GM12874 (cell line): ENCODE results near the gene BCS1L.

Experiments used
- TF ChIP-seq, protein P1 (sequence below): IDR thresholded peaks from 2 replicates; pipeline ENCODE4 v1.5.1; 2011; ENCODE audit warnings: low read depth, mild to moderate bottlenecking, control low read depth, low read length, moderate library complexity; ENCODE audit not compliant: insufficient read depth

BCS1L gene, protein sequence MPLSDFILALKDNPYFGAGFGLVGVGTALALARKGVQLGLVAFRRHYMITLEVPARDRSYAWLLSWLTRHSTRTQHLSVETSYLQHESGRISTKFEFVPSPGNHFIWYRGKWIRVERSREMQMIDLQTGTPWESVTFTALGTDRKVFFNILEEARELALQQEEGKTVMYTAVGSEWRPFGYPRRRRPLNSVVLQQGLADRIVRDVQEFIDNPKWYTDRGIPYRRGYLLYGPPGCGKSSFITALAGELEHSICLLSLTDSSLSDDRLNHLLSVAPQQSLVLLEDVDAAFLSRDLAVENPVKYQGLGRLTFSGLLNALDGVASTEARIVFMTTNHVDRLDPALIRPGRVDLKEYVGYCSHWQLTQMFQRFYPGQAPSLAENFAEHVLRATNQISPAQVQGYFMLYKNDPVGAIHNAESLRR

DNA sequence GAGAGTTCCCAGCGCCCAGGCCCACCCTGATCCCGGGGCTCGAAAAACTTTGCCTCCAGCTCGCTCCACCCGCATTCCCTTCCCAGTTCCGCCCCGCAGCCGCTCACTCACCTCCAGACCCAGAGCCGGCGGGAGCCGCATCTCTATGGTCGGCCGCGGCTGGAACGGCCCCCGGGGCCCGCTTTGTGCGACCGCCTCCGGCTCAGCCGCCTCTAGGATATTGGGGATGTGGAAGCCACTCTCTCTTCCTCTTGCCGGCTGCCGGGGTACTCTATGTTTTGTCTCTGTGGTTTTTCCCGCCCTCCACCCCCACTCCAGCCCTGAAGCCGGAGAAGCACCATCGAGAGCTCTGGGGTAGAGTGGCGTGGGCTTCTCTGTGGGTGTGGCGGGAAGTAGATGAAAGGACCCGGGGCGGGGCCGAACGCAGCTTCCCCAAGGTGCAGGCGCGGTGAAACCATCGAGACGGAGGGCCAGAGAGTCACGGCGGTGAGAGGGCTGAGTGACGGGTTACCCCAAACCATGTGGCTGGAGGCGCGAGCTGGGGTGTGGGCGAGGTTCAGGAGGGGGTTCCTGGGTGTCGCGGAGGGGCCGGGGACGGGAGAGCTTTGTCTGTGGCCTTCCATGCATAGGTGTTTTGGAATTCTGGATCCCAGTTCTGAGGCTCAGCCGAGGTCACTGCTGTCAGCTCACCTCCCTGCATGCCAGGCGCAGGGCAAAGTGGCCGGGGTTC, at the start of gene BCS1L, which contains the start of gene ZNF142:
TSS of gene BCS1L (plus strand) at position 426 of the 730 bp plus-strand sequence. CDS start 1,305 bp downstream, outside the sequence.
TSS of gene ZNF142 (minus strand) at position 366 of the 730 bp plus-strand sequence. CDS start 3,194 bp downstream, outside the sequence.
- TF ChIP-seq, protein P1, sequence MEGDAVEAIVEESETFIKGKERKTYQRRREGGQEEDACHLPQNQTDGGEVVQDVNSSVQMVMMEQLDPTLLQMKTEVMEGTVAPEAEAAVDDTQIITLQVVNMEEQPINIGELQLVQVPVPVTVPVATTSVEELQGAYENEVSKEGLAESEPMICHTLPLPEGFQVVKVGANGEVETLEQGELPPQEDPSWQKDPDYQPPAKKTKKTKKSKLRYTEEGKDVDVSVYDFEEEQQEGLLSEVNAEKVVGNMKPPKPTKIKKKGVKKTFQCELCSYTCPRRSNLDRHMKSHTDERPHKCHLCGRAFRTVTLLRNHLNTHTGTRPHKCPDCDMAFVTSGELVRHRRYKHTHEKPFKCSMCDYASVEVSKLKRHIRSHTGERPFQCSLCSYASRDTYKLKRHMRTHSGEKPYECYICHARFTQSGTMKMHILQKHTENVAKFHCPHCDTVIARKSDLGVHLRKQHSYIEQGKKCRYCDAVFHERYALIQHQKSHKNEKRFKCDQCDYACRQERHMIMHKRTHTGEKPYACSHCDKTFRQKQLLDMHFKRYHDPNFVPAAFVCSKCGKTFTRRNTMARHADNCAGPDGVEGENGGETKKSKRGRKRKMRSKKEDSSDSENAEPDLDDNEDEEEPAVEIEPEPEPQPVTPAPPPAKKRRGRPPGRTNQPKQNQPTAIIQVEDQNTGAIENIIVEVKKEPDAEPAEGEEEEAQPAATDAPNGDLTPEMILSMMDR: no peak

DNA sequence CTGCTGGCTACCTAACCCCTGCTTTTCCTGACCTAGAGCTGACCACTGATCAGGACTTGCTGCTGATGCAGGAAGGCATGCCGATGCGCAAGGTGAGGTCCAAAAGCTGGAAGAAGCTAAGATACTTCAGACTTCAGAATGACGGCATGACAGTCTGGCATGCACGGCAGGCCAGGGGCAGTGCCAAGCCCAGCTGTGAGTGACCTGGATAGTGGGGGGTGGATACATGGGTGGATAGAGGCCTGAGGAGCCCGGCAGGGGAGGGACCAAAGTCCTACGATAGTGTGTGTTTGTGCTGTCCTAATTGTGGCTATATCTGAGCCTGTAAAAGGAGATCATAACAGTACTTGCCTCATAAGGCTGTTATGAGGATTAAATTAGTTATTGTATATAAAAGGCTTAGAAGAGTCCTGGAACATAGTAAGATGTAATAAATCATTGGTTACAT, 43.6 kb upstream of the BCS1L start:
- TF ChIP-seq, protein P1: no peak

DNA sequence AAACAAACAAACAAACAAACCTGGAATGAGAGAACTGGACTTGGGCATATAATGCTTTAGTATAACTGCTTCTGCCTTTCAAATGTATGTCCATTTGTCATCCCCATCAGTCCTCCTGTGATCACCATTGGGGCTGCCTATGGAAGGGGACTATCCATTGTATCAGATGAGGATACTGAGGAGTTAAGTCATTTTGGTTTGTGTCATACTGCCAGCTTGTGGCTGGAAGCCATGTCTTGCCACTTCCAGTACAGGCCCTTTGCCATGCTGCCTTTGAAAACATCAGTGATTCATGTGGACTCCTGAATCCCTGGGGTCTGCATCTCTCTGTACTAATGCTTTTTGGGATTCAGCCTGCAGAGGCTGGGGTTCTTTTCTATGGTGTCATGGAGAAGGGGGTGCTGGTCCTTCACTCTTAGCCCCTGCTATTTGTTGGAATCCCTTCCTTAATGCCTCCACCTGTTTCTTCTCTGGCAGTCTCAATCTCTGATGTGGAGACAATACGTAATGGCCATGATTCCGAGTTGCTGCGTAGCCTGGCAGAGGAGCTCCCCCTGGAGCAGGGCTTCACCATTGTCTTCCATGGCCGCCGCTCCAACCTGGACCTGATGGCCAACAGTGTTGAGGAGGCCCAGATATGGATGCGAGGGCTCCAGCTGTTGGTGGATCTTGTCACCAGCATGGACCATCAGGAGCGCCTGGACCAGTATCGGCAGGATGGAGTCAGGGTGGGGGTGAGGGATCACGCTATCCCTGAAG, 41.2 kb upstream of the BCS1L start:
- TF ChIP-seq, protein P1: no peak

DNA sequence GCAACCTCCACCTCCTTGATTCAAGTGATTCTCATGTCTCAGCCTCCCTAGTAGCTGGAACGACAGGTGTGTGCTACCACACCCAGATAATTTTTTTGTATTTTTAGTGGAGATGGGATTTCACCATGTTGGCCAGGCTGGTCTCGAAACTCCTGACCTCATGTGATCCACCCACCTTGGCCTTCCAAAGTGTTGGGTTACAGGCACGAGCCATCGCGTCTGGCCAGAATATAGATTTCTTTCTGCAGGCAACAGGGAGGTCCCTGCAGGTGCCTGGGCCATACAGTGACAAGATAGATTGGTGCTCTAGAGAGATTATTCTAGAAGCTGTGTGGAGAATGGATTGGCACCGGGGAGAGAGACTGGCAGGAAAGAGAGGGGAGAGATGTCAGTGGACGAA, 38.5 kb upstream of the BCS1L start:
- TF ChIP-seq, protein P1: no peak

DNA sequence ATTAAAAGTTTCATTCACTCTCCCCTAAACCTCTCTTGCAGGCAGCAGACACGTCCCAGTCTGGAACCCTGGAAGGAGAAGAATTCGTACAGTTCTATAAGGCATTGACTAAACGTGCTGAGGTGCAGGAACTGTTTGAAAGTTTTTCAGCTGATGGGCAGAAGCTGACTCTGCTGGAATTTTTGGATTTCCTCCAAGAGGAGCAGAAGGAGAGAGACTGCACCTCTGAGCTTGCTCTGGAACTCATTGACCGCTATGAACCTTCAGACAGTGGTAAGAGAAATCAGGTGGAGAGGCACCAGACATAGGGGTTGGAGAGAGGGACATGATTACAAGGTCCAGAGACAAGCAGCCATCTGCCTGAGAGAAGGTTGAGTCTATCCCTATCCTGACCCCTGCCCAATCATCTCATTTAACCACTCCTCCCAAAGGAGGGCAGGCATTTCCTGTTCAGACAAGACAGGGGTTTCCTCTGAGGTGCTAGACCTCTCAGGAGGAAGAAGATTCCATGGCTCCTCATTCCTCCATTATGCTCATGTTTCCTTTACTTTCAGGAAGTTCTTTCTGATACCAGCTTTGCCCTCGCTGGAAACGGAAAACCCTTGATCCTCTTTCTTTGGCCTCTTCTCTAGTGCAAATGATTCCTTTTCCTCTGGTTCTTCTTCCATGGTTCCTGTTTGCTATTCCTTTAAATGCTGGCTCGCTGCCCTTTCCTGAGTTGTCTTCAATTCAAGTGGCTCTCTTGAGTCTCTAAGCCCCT, 36.7 kb upstream of the BCS1L start:
- TF ChIP-seq, protein P1: no peak

DNA sequence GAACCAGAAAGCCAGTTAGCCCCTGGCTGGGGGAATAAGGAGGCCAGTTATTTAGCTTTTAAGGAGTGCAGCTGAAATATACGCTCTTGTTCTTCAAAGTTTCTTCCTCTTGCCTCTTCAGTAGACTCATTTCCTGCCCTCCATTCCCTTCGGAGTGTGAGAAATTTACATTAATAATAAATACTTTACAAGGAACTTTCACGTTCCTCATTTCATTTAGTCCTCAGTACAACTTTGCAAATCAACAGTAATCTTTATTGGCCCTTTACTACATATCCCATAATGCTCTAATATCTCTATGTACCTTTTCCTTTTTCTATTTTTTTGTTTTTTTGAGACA, 36.1 kb upstream of the BCS1L start:
- TF ChIP-seq, protein P1: no peak
